ENCODE data around the gene APPBP2. TPM values are rescaled to one million over a fixed set of nuclear protein-coding genes. Genes with fewer than 3 reads are reported as not detected.

APPBP2 gene
- total RNA-seq, 2 donors from 2014 or later: 27.7 to 33.0 TPM

- Mint-ChIP-seq H3K27ac (no peak overlapping the region), H3K9me3 (no peaks in the 10 kb centered on the region), H3K4me3 (no peak overlapping the region), H3K36me3 (ENCODE audit: low read depth) (no peaks in the 10 kb centered on the region), H3K27me3 (no peaks in the 10 kb centered on the region), H3K4me1 (no peaks in the 10 kb centered on the region)
- no peak for ATAC-seq (replicated peaks)
Measured at GRCh38 chr17:60545465-60546191, 19.6 kb upstream of the APPBP2 start.

- H3K27me3 Mint-ChIP-seq: no peaks in the 10 kb centered on the region
- H3K9me3 Mint-ChIP-seq: no peaks in the 10 kb centered on the region
- no peaks in the 10 kb centered on the region for H3K36me3 Mint-ChIP-seq (ENCODE audit: low read depth)
- no peak overlapping the region for H3K4me3 Mint-ChIP-seq
- no peaks in the 10 kb centered on the region for H3K4me1 Mint-ChIP-seq
- no peak for ATAC-seq (replicated peaks)
- H3K27ac Mint-ChIP-seq: no peak overlapping the region
Measured at GRCh38 chr17:60542071-60542470, 16.0 kb upstream of the APPBP2 start.

- Mint-ChIP-seq H3K4me1 (no peaks in the 10 kb centered on the region), H3K36me3 (ENCODE audit: low read depth) (no peaks in the 10 kb centered on the region), H3K4me3 (no peak overlapping the region), H3K27ac (no peak overlapping the region), H3K9me3 (no peaks in the 10 kb centered on the region), H3K27me3 (no peaks in the 10 kb centered on the region)
- no peak for ATAC-seq (replicated peaks)
Measured at GRCh38 chr17:60540460-60540859, 14.4 kb upstream of the APPBP2 start.

GRCh38 chr17:60539807-60540206, 13.8 kb upstream of the APPBP2 start:
- H3K27ac Mint-ChIP-seq: no peak overlapping the region
- no peaks in the 10 kb centered on the region for H3K36me3 Mint-ChIP-seq (ENCODE audit: low read depth)
- no peak for ATAC-seq (replicated peaks)
- no peaks in the 10 kb centered on the region for H3K27me3 Mint-ChIP-seq
- H3K4me3 Mint-ChIP-seq: no peak overlapping the region
- H3K9me3 Mint-ChIP-seq: no peaks in the 10 kb centered on the region
- no peaks in the 10 kb centered on the region for H3K4me1 Mint-ChIP-seq

- Mint-ChIP-seq H3K27me3 (no peaks in the 10 kb centered on the region), H3K27ac (no peak overlapping the region), H3K36me3 (ENCODE audit: low read depth) (no peaks in the 10 kb centered on the region), H3K4me1 (no peaks in the 10 kb centered on the region), H3K4me3 (no peak overlapping the region), H3K9me3 (no peaks in the 10 kb centered on the region)
- ATAC-seq (replicated peaks): no peak
Measured at GRCh38 chr17:60538726-60539125, 12.7 kb upstream of the APPBP2 start.

- no peak for ATAC-seq (replicated peaks)
- no peaks in the 10 kb centered on the region for H3K36me3 Mint-ChIP-seq (ENCODE audit: low read depth)
- H3K27me3 Mint-ChIP-seq: no peaks in the 10 kb centered on the region
- no peak overlapping the region for H3K27ac Mint-ChIP-seq
- H3K9me3 Mint-ChIP-seq: no peaks in the 10 kb centered on the region
- H3K4me1 Mint-ChIP-seq: no peaks in the 10 kb centered on the region
- H3K4me3 Mint-ChIP-seq: no peak overlapping the region
Measured at GRCh38 chr17:60535382-60536279, 9.6 kb upstream of the APPBP2 start.

GRCh38 chr17:60534613-60535157, 8.6 kb upstream of the APPBP2 start:
- Mint-ChIP-seq H3K27me3 (no peaks in the 10 kb centered on the region), H3K27ac (no peak overlapping the region), H3K36me3 (ENCODE audit: low read depth) (no peaks in the 10 kb centered on the region), H3K4me1 (no peaks in the 10 kb centered on the region), H3K4me3 (no peak overlapping the region), H3K9me3 (no peaks in the 10 kb centered on the region)
- ATAC-seq (replicated peaks): no peak

- Mint-ChIP-seq H3K4me1 (no peaks in the 10 kb centered on the region), H3K9me3 (no peaks in the 10 kb centered on the region), H3K27me3 (no peaks in the 10 kb centered on the region), H3K4me3 (no peak overlapping the region), H3K36me3 (ENCODE audit: low read depth) (no peaks in the 10 kb centered on the region), H3K27ac (no peak overlapping the region)
- ATAC-seq (replicated peaks): no peak
Measured at GRCh38 chr17:60534010-60534555, 8.0 kb upstream of the APPBP2 start.

- H3K9me3 Mint-ChIP-seq: no peaks in the 10 kb centered on the region
- peaks cover 8% of the 10 kb centered on the region for H3K36me3 Mint-ChIP-seq (ENCODE audit: low read depth)
- peaks cover 4% of the 10 kb centered on the region for H3K4me1 Mint-ChIP-seq
- no peaks in the 10 kb centered on the region for H3K27me3 Mint-ChIP-seq
- no peak for ATAC-seq (replicated peaks)
- no peak overlapping the region for H3K4me3 Mint-ChIP-seq
- H3K27ac Mint-ChIP-seq: no peak overlapping the region
Measured at GRCh38 chr17:60529806-60530205, 3.8 kb upstream of the APPBP2 start.

- no peaks in the 10 kb centered on the region for H3K9me3 Mint-ChIP-seq
- peaks cover 13% of the 10 kb centered on the region for H3K36me3 Mint-ChIP-seq (ENCODE audit: low read depth)
- peaks cover 8% of the 10 kb centered on the region for H3K4me1 Mint-ChIP-seq
- H3K27ac Mint-ChIP-seq: no peak overlapping the region
- H3K4me3 Mint-ChIP-seq: no peak overlapping the region
- ATAC-seq (replicated peaks): no peak
- no peaks in the 10 kb centered on the region for H3K27me3 Mint-ChIP-seq
Measured at GRCh38 chr17:60528828-60529227, 2.8 kb upstream of the APPBP2 start.

- Mint-ChIP-seq H3K27ac (no peak overlapping the region), H3K36me3 (ENCODE audit: low read depth) (peaks cover 13% of the 10 kb centered on the region), H3K4me1 (peaks cover 12% of the 10 kb centered on the region), H3K9me3 (no peaks in the 10 kb centered on the region), H3K27me3 (no peaks in the 10 kb centered on the region), H3K4me3 (peak overlapping the region; percentile 99)
- ATAC-seq (replicated peaks): no peak
Measured at GRCh38 chr17:60527701-60528100, 1.7 kb upstream of the APPBP2 start.

GRCh38 chr17:60526726-60527125, 684 bp upstream of the APPBP2 start:
- no peak for ATAC-seq (replicated peaks)

GRCh38 chr17:60525328-60525684, 736 bp downstream of the APPBP2 start:
- no peaks in the 10 kb centered on the region for H3K27me3 Mint-ChIP-seq
- no peaks in the 10 kb centered on the region for H3K9me3 Mint-ChIP-seq
- peak overlapping the region; percentile 99 for H3K27ac Mint-ChIP-seq
- peak overlapping the region; percentile 99 for H3K4me3 Mint-ChIP-seq
- peaks cover 21% of the 10 kb centered on the region for H3K4me1 Mint-ChIP-seq
- H3K36me3 Mint-ChIP-seq (ENCODE audit: low read depth): peaks cover 26% of the 10 kb centered on the region
- peak; percentile 48 for ATAC-seq (replicated peaks)

More at GRCh38 chr17:60526726-60527125, 684 bp upstream of the APPBP2 start:
- no peaks in the 10 kb centered on the region for H3K9me3 Mint-ChIP-seq
- H3K4me3 Mint-ChIP-seq: peak overlapping the region; percentile 99
- H3K27ac Mint-ChIP-seq: peak overlapping the region; percentile 99
- H3K36me3 Mint-ChIP-seq (ENCODE audit: low read depth): peaks cover 13% of the 10 kb centered on the region
- peaks cover 21% of the 10 kb centered on the region for H3K4me1 Mint-ChIP-seq
- no peaks in the 10 kb centered on the region for H3K27me3 Mint-ChIP-seq

GRCh38 chr17:60524463-60525327, 1.3 kb downstream of the APPBP2 start:
- H3K4me3 Mint-ChIP-seq: peak overlapping the region; percentile 99
- no peaks in the 10 kb centered on the region for H3K27me3 Mint-ChIP-seq
- H3K27ac Mint-ChIP-seq: peak overlapping the region; percentile 99
- no peaks in the 10 kb centered on the region for H3K9me3 Mint-ChIP-seq
- H3K36me3 Mint-ChIP-seq (ENCODE audit: low read depth): peaks cover 28% of the 10 kb centered on the region
- peaks cover 21% of the 10 kb centered on the region for H3K4me1 Mint-ChIP-seq
- ATAC-seq (replicated peaks): no peak

Data from activated T-helper 17 cell treated with anti-CD3 and anti-CD28 coated beads, Interleukin-2, amount 50 U/mL, for 72 hours (primary cell).